Naive thymus-derived CD8-positive, alpha-beta T cell (primary cell): ENCODE data around the gene OR5M10. TPM values are rescaled to one million over a fixed set of nuclear protein-coding genes. Genes with fewer than 3 reads are reported as not detected.
A peak's percentile ranks its signal among the peaks of the same experiment; 100 is the strongest.
"Not testable (repeated sequence)": the region's sequence is repeated elsewhere in the genome, so short reads cannot be mapped to it uniquely, and the experiment has no call there.

Experiments
- ATAC-seq, 2 donors: fragments of 150-1000 bp; cut with Tn5 transposase in 1 of 2; sonication (Bioruptor Pico), chemical (Tn5 transposase) in 1 of 2; 1 replicate in 1 of 2; 2 replicates in 1 of 2; pipeline ENCODE4 v1.10.0; 2021; ENCODE audit warnings: mild to moderate bottlenecking in 2 of 2, moderate library complexity in 2 of 2
- POLR2A ChIA-PET: fragments of 350-600 bp; sonication (Branson Sonifier 250); formaldehyde crosslinking; loops from one replicate; lab custom pipeline; 2021; ENCODE audit warnings: antibody characterized with exemption; lab: Charles Lee
- DNase-seq, 10 donors: peaks; one replicate each; pipeline versions ENCODE4 v3.0.0 to v3.0.0-alpha.2; 2020 to 2022
- H3K27ac Mint-ChIP-seq, 10 donors: one replicate each; pipeline ENCODE4 v1.8.0; 2020 to 2022; ENCODE audit warnings: mild to moderate bottlenecking in 10 of 10, mixed read lengths in 10 of 10, moderate library complexity in 4 of 10, inconsistent platforms in 1 of 10
- H3K27me3 Mint-ChIP-seq, 5 donors: one replicate each; pipeline ENCODE4 v1.8.0; 2021 to 2022; ENCODE audit warnings: mixed read lengths in 5 of 5
- H3K36me3 Mint-ChIP-seq, 3 donors: one replicate each; pipeline ENCODE4 v1.8.0; 2020 to 2022; ENCODE audit warnings: mixed read lengths in 3 of 3, mild to moderate bottlenecking in 2 of 3, inconsistent platforms in 1 of 3
- H3K4me1 Mint-ChIP-seq, 4 donors: one replicate each; pipeline ENCODE4 v1.8.0; 2021 to 2022; ENCODE audit warnings: mixed read lengths in 4 of 4
- H3K4me3 Mint-ChIP-seq, 10 donors: one replicate each; pipeline ENCODE4 v1.8.0; 2020 to 2022; ENCODE audit warnings: mild to moderate bottlenecking in 10 of 10, mixed read lengths in 10 of 10, moderate library complexity in 6 of 10, inconsistent platforms in 1 of 10
- H3K9me3 Mint-ChIP-seq, 9 donors: one replicate each; pipeline ENCODE4 v1.8.0; 2020 to 2022; ENCODE audit warnings: mixed read lengths in 9 of 9, mild to moderate bottlenecking in 3 of 9, inconsistent platforms in 1 of 9, moderate library complexity in 1 of 9
- polyA plus RNA-seq, 3 donors: library from polyadenylated mRNA; unstranded; fragments of 300-500 nt; fragmentation: Illumina TruSeq; gene quantifications; one replicate each; pipeline ENCODE4 v1.2.3, GENCODE V29; 2021
- total RNA-seq, 8 experiments: library from RNA in 2 of 8; stranded (reverse) in 2 of 8; gene quantifications; one replicate each; pipeline ENCODE4 v1.2.3 and lab custom pipeline; 2021 to 2026

Gene OR5M10
- not detected for total RNA-seq
- not detected for polyA plus RNA-seq
- total RNA-seq (lab: John Stamatoyannopoulos, UW) = 0 reads per million in 6 experiments

- Mint-ChIP-seq H3K9me3 (peaks cover 0 to 18% (median 4%) of the 10 kb centered on the region in 9 donors), H3K27me3 (no peaks in the 10 kb centered on the region), H3K27ac (no peak within 1 kb of the TSS), H3K4me1 (no peaks in the 10 kb centered on the region), H3K36me3 (no peaks in the 10 kb centered on the region), H3K4me3 (no peak within 1 kb of the TSS)
- ATAC-seq (no peak), DNase-seq (no peak)
- POLR2A ChIA-PET = no interaction called here
Measured at GRCh38 chr11:56577621-56578020, at the start of gene OR5M10. TSS of gene OR5M10 (minus strand) at chr11:56577721. CDS start at chr11:56577721, 0 bp downstream.

- H3K9me3 Mint-ChIP-seq = peaks cover 0 to 12% (median 5%) of the 10 kb centered on the region in 9 donors
- ATAC-seq (no peak), DNase-seq (no peak)
- no peaks in the 10 kb centered on the region for H3K36me3 Mint-ChIP-seq
- no peak overlapping the region for H3K27ac Mint-ChIP-seq
- H3K4me1 Mint-ChIP-seq = no peaks in the 10 kb centered on the region
- POLR2A ChIA-PET = no interaction called here
- H3K4me3 Mint-ChIP-seq = no peak overlapping the region
- H3K27me3 Mint-ChIP-seq = peaks cover 0 to 3% (median 0%) of the 10 kb centered on the region in 5 donors
Measured at GRCh38 chr11:56625946-56626345, 48.4 kb upstream of the OR5M10 start.

GRCh38 chr11:56624661-56625110, 47.2 kb upstream of the OR5M10 start:
- Mint-ChIP-seq H3K4me1 (no peaks in the 10 kb centered on the region), H3K27me3 (peaks cover 0 to 3% (median 0%) of the 10 kb centered on the region in 5 donors)

GRCh38 chr11:56611174-56611573, 33.7 kb upstream of the OR5M10 start:
- no peaks in the 10 kb centered on the region for H3K27me3 Mint-ChIP-seq
- POLR2A ChIA-PET = no interaction called here
- no peaks in the 10 kb centered on the region for H3K36me3 Mint-ChIP-seq
- H3K4me3 Mint-ChIP-seq = no peak overlapping the region
- no peaks in the 10 kb centered on the region for H3K4me1 Mint-ChIP-seq
- peaks cover 0 to 9% (median 3%) of the 10 kb centered on the region in 9 donors for H3K9me3 Mint-ChIP-seq
- DNase-seq (no peak), ATAC-seq (no peak)
- H3K27ac Mint-ChIP-seq = no peak overlapping the region

More at GRCh38 chr11:56624661-56625110, 47.2 kb upstream of the OR5M10 start:
- H3K36me3 Mint-ChIP-seq = no peaks in the 10 kb centered on the region
- ATAC-seq (no peak), DNase-seq (no peak)
- H3K9me3 Mint-ChIP-seq = peaks cover 0 to 12% (median 4%) of the 10 kb centered on the region in 9 donors
- no peak overlapping the region for H3K27ac Mint-ChIP-seq
- no peak overlapping the region for H3K4me3 Mint-ChIP-seq
- POLR2A ChIA-PET = no interaction called here

GRCh38 chr11:56592088-56592717, 14.7 kb upstream of the OR5M10 start:
- POLR2A ChIA-PET, H3K4me1 Mint-ChIP-seq, H3K27me3 Mint-ChIP-seq, H3K27ac Mint-ChIP-seq, ATAC-seq, H3K36me3 Mint-ChIP-seq, H3K4me3 Mint-ChIP-seq: not testable (repeated sequence)
- DNase-seq = peak in 1 of 10 donors; percentile 52
- peaks cover 0 to 16% (median 6%) of the 10 kb centered on the region in 9 donors for H3K9me3 Mint-ChIP-seq

GRCh38 chr11:56558574-56558973, 18.9 kb downstream of the OR5M10 start:
- no peaks in the 10 kb centered on the region for H3K27me3 Mint-ChIP-seq
- DNase-seq = no peak
- H3K9me3 Mint-ChIP-seq = peaks cover 0 to 25% (median 13%) of the 10 kb centered on the region in 9 donors
- H3K36me3 Mint-ChIP-seq = peaks cover 0 to 4% (median 0%) of the 10 kb centered on the region in 3 donors
- no peak overlapping the region for H3K27ac Mint-ChIP-seq
- POLR2A ChIA-PET = no interaction called here
- H3K4me3 Mint-ChIP-seq = no peak overlapping the region
- no peak for ATAC-seq
- H3K4me1 Mint-ChIP-seq = no peaks in the 10 kb centered on the region

GRCh38 chr11:56554691-56555090, 22.8 kb downstream of the OR5M10 start:
- H3K4me1 Mint-ChIP-seq, ATAC-seq, H3K27me3 Mint-ChIP-seq, H3K27ac Mint-ChIP-seq, DNase-seq, H3K4me3 Mint-ChIP-seq, H3K36me3 Mint-ChIP-seq, POLR2A ChIA-PET: not testable (repeated sequence)
- peaks cover 0 to 14% (median 6%) of the 10 kb centered on the region in 9 donors for H3K9me3 Mint-ChIP-seq

GRCh38 chr11:56545531-56545930, 32.0 kb downstream of the OR5M10 start:
- H3K9me3 Mint-ChIP-seq = peaks cover 2 to 29% (median 16%) of the 10 kb centered on the region in 9 donors
- no peak for DNase-seq
- H3K27me3 Mint-ChIP-seq = no peaks in the 10 kb centered on the region
- H3K27ac Mint-ChIP-seq = no peak overlapping the region
- peaks cover 0 to 7% (median 0%) of the 10 kb centered on the region in 3 donors for H3K36me3 Mint-ChIP-seq
- H3K4me1 Mint-ChIP-seq = no peaks in the 10 kb centered on the region
- no peak for ATAC-seq
- POLR2A ChIA-PET = no interaction called here
- H3K4me3 Mint-ChIP-seq = no peak overlapping the region

GRCh38 chr11:56543739-56544138, 33.8 kb downstream of the OR5M10 start:
- Mint-ChIP-seq H3K27ac (no peak overlapping the region), H3K4me3 (no peak overlapping the region), H3K9me3 (peaks cover 2 to 30% (median 16%) of the 10 kb centered on the region in 9 donors), H3K36me3 (peaks cover 0 to 7% (median 0%) of the 10 kb centered on the region in 3 donors), H3K27me3 (no peaks in the 10 kb centered on the region), H3K4me1 (no peaks in the 10 kb centered on the region)
- DNase-seq (no peak), ATAC-seq (no peak)
- POLR2A ChIA-PET = no interaction called here

- POLR2A ChIA-PET = no interaction called here
- Mint-ChIP-seq H3K36me3 (peaks cover 0 to 7% (median 0%) of the 10 kb centered on the region in 3 donors), H3K4me1 (no peaks in the 10 kb centered on the region), H3K4me3 (no peak within 1 kb of the TSS), H3K27ac (no peak within 1 kb of the TSS), H3K9me3 (peaks cover 2 to 35% (median 15%) of the 10 kb centered on the region in 9 donors), H3K27me3 (no peaks in the 10 kb centered on the region)
- ATAC-seq (no peak), DNase-seq (no peak)
Measured at GRCh38 chr11:56543157-56543556, 34.4 kb downstream of the OR5M10 start, which contains the start of gene OR5M11. TSS of gene OR5M11 (minus strand) at chr11:56543257. CDS start at chr11:56543257, 0 bp downstream.

- Mint-ChIP-seq H3K27me3 (no peaks in the 10 kb centered on the region), H3K9me3 (peaks cover 0 to 21% (median 4%) of the 10 kb centered on the region in 9 donors), H3K36me3 (peaks cover 0 to 6% (median 0%) of the 10 kb centered on the region in 3 donors), H3K27ac (no peak overlapping the region), H3K4me1 (no peaks in the 10 kb centered on the region), H3K4me3 (no peak overlapping the region)
- DNase-seq (no peak), ATAC-seq (no peak)
- POLR2A ChIA-PET = no interaction called here
Measured at GRCh38 chr11:56533054-56533740, 44.3 kb downstream of the OR5M10 start.

GRCh38 chr11:56531856-56532255, 45.7 kb downstream of the OR5M10 start:
- H3K36me3 Mint-ChIP-seq = peaks cover 0 to 6% (median 0%) of the 10 kb centered on the region in 3 donors
- H3K27me3 Mint-ChIP-seq = no peaks in the 10 kb centered on the region
- H3K9me3 Mint-ChIP-seq = peaks cover 0 to 21% (median 4%) of the 10 kb centered on the region in 9 donors
- DNase-seq (no peak), ATAC-seq (no peak)
- H3K4me3 Mint-ChIP-seq = no peak overlapping the region
- no peaks in the 10 kb centered on the region for H3K4me1 Mint-ChIP-seq
- POLR2A ChIA-PET = no interaction called here
- no peak overlapping the region for H3K27ac Mint-ChIP-seq
